GM12878 (cell line): Measurements from ENCODE around the gene PRPF6. TPM values are rescaled to one million over a fixed set of nuclear protein-coding genes. Genes with fewer than 3 reads are reported as not detected.
A peak's percentile ranks its signal among the peaks of the same experiment; 100 is the strongest.

ENCODE experiments used
- CEBPZ ChIP-seq: fragments of 150-350 bp; IDR thresholded peaks from 2 replicates; pipeline ENCODE4 v1.6.1; 2016; ENCODE audit warnings: low read depth, low read length
- CREB1 ChIP-seq: IDR thresholded peaks from 2 replicates; pipeline ENCODE4 v1.6.1; 2012; ENCODE audit warnings: low read depth, mild to moderate bottlenecking, inconsistent platforms
- CREM ChIP-seq: IDR thresholded peaks from 2 replicates; pipeline ENCODE4 v1.6.1; 2014; ENCODE audit warnings: antibody characterized with exemption, low read depth
- EZH2 ChIP-seq: IDR thresholded peaks from 2 replicates; pipeline ENCODE4 v1.6.1; 2012; ENCODE audit warnings: low read depth, mild to moderate bottlenecking, control low read depth, inconsistent platforms, low read length, borderline replicate concordance; ENCODE audit not compliant: control insufficient read depth
- FOXK2 ChIP-seq: fragments of 450-650 bp; IDR thresholded peaks from 2 replicates; pipeline ENCODE4 v1.6.1; 2017; ENCODE audit warnings: mild to moderate bottlenecking, moderate library complexity
- GATAD2B ChIP-seq: fragments of 450-650 bp; conservative IDR thresholded peaks from 2 replicates; pipeline ENCODE4 v1.6.1; 2017; ENCODE audit warnings: low read depth, mild to moderate bottlenecking, moderate library complexity
- HDGF ChIP-seq: fragments of 450-650 bp; IDR thresholded peaks from 2 replicates; pipeline ENCODE4 v1.6.1; 2016; ENCODE audit warnings: antibody characterized with exemption
- JUNB ChIP-seq: IDR thresholded peaks from 2 replicates; pipeline ENCODE4 v1.6.1; 2016; ENCODE audit warnings: antibody characterized with exemption, mild to moderate bottlenecking
- MEF2B ChIP-seq: fragments of 450-650 bp; IDR thresholded peaks from 2 replicates; pipeline ENCODE4 v1.6.1; 2018; ENCODE audit warnings: mild to moderate bottlenecking, moderate library complexity; ENCODE audit not compliant: partially characterized antibody, poor library complexity, severe bottlenecking
- RELA ChIP-seq: fragments of 450-650 bp; IDR thresholded peaks from 2 replicates; pipeline ENCODE4 v1.8.0; 2014; ENCODE audit warnings: borderline replicate concordance; ENCODE audit not compliant: partially characterized antibody
- RELB ChIP-seq: fragments of 450-650 bp; IDR thresholded peaks from 2 replicates; pipeline ENCODE4 v1.6.1; 2017; ENCODE audit warnings: low read depth, mild to moderate bottlenecking, moderate library complexity
- SKIL ChIP-seq: fragments of 450-650 bp; IDR thresholded peaks from 2 replicates; pipeline ENCODE4 v1.6.1; 2017; ENCODE audit warnings: mild to moderate bottlenecking, low read depth, inconsistent platforms; ENCODE audit not compliant: poor library complexity, severe bottlenecking
- SP1 ChIP-seq: IDR thresholded peaks from one replicate; pipeline ENCODE4 v1.6.1; 2011; ENCODE audit warnings: low read depth, low read length
- STAT3 ChIP-seq: IDR thresholded peaks from 2 replicates; pipeline ENCODE4 v1.6.1; 2011; ENCODE audit warnings: low read depth, low read length, improper control_type of control experiment
- USF2 ChIP-seq: IDR thresholded peaks from 2 replicates; pipeline ENCODE4 v1.6.1; 2011; ENCODE audit warnings: low read depth, low read length, improper control_type of control experiment, borderline replicate concordance
- ZNF217 ChIP-seq: fragments of 450-650 bp; IDR thresholded peaks from 2 replicates; pipeline ENCODE4 v1.6.1; 2017; ENCODE audit warnings: antibody characterized with exemption, mild to moderate bottlenecking
- ZNF687 ChIP-seq: fragments of 450-650 bp; IDR thresholded peaks from 2 replicates; pipeline ENCODE4 v1.6.1; 2017; ENCODE audit warnings: mild to moderate bottlenecking, moderate library complexity
- polyA plus RNA-seq, 11 experiments: library from polyadenylated mRNA; depleted of rRNA in 4 of 11; unstranded in 6 of 11; stranded (reverse) in 5 of 11; fragments of >200 nt; fragmentation: Nextera tagmentation in 4 of 11; fragmentation: Illumina TruSeq in 1 of 11; extraction: Ambion mirVana in 4 of 11; extraction: Trizol in 1 of 11; gene quantifications; 1 replicate in 1 of 11; 2 replicates in 10 of 11; pipeline versions ENCODE4 v1.2.1 to v1.2.3, GENCODE V29; 2011 to 2016; ENCODE audit warnings: inconsistent platforms in 2 of 11, missing spikeins in 2 of 11, low read depth in 1 of 11
- total RNA-seq, 4 experiments: library from RNA; depleted of rRNA in 3 of 4; stranded (reverse); fragments of >200 nt in 3 of 4; fragmentation: Illumina TruSeq in 1 of 4; extraction: Trizol in 1 of 4; gene quantifications; 2 replicates each; pipeline versions ENCODE4 v1.2.1 to v1.2.3, GENCODE V29; 2013 to 2021

Gene PRPF6
- total and polyA plus RNA-seq, 10 of the 15 experiments (the other 5 are each of a cell fraction or from before 2014, with no cell fraction given) = 5.0 to 102 (median 71.3) TPM

GRCh38 chr20:64055893-64056638 is 75.1 kb downstream of the PRPF6 start (continued):
- peak; percentile 67 for TF ChIP-seq RELB
- TF ChIP-seq SP1 = no peak
- no peak for TF ChIP-seq HDGF
- TF ChIP-seq EZH2 = no peak
- no peak for TF ChIP-seq CEBPZ
- TF ChIP-seq USF2 = no peak
- TF ChIP-seq GATAD2B = 0 out of 2 replicates have a peak, but pooled peaks have one; percentile 60
- no peak for TF ChIP-seq CREM
- no peak for TF ChIP-seq STAT3
- TF ChIP-seq CREB1 = no peak
- TF ChIP-seq SKIL = no peak
- peak; percentile 29 for TF ChIP-seq RELA
- peak; percentile 89 for TF ChIP-seq MEF2B
- TF ChIP-seq JUNB = no peak
- TF ChIP-seq FOXK2 = no peak
- peak; percentile 51 for TF ChIP-seq ZNF687
- peak; percentile 90 for TF ChIP-seq ZNF217
